Left lung (tissue), 10 donors: Measurements from ENCODE around the gene PTPRU. TPM values are rescaled to one million over a fixed set of nuclear protein-coding genes. Genes with fewer than 3 reads are reported as not detected.

Source experiments
- ATAC-seq: fragments of 200-7000 bp; cut with Tn5 transposase; one replicate; pipeline ENCODE4 v1.9.1; 2020; ENCODE audit warnings: moderate library complexity
- DNase-seq, 4 donors: peaks; one replicate each; pipeline ENCODE4 v3.0.0-alpha.2; 2013 to 2020
- H3K27ac ChIP-seq, 2 donors: fragments of 200-600 bp; sonication (generic) in 1 of 2; one replicate each; pipeline versions ENCODE4 v1.5.0 to v1.8.0; 2020 to 2021
- H3K27me3 ChIP-seq, 2 donors: fragments of 200-600 bp; sonication (generic) in 1 of 2; one replicate each; pipeline versions ENCODE4 v1.5.0 to v1.8.0; 2020 to 2021
- H3K36me3 ChIP-seq, 2 donors: fragments of 200-600 bp; sonication (generic) in 1 of 2; one replicate each; pipeline versions ENCODE4 v1.5.0 to v1.8.0; 2020 to 2021
- H3K4me1 ChIP-seq, 2 donors: fragments of 200-600 bp; one replicate each; pipeline ENCODE4 v1.8.0; 2021
- H3K4me3 ChIP-seq, 2 donors: fragments of 200-600 bp; sonication (generic) in 1 of 2; one replicate each; pipeline versions ENCODE4 v1.5.0 to v1.8.0; 2020 to 2021; ENCODE audit warnings: mild to moderate bottlenecking in 1 of 2
- H3K9me3 ChIP-seq, 2 donors: fragments of 200-600 bp; sonication (generic) in 1 of 2; one replicate each; pipeline versions ENCODE4 v1.5.0 to v1.8.0; 2020 to 2021
- CTCF ChIP-seq, 2 donors: fragments of 200-600 bp; sonication (generic) in 1 of 2; IDR thresholded peaks; one replicate each; pipeline versions ENCODE4 v1.5.0 to v1.8.0; 2021; ENCODE audit warnings: antibody characterized with exemption in 2 of 2
- intact Hi-C, 2 donors: fragments of 100-400 bp; cut with DNase I; formaldehyde crosslinking; loops; one replicate each; pipeline versions ENCODE4 v1.11.2 to v1.14.2; 2022
- polyA plus RNA-seq, 6 donors: library from polyadenylated mRNA; unstranded; fragments of 120-200 nt; gene quantifications; one replicate each; pipeline ENCODE4 v1.2.1, GENCODE V29; 2013; ENCODE audit not compliant: insufficient read length in 6 of 6
- total RNA-seq, 2 donors: library from RNA; stranded (reverse); fragmentation: NEBNext Ultra II Directional; extraction: Animal tissue kit (Norgen Biotek cat#: 25700); gene quantifications; one replicate each; pipeline ENCODE4 v1.2.1, GENCODE V29; 2021
- donor health status: DM: no; HTN: yes; CAD: no.
- donor health status: DM: no; HTN: no; CAD: no.

Gene PTPRU
- total and polyA plus RNA-seq, 8 donors: 15.5 to 45.4 (median 18.8) TPM

GRCh38 chr1:29267321-29268070 is 31.2 kb downstream of the PTPRU start:
- Histone ChIP-seq H3K4me1 (peaks cover 7 to 8% of the 10 kb centered on the region in 2 donors), H3K27ac (no peak overlapping the region), H3K4me3 (no peak overlapping the region), H3K27me3 (peaks cover 0 to 13% of the 10 kb centered on the region in 2 donors), H3K36me3 (no peaks in the 10 kb centered on the region), H3K9me3 (no peaks in the 10 kb centered on the region)
- ATAC-seq (no peak), DNase-seq (no peak)
- TF ChIP-seq CTCF (IDR thresholded peaks at IDR 0.05): no peak
- intact Hi-C loops: no loop called here

GRCh38 chr1:29269382-29269781 is 33.1 kb downstream of the PTPRU start:
- H3K9me3 ChIP-seq: no peaks in the 10 kb centered on the region
- peaks cover 0 to 5% of the 10 kb centered on the region in 2 donors for H3K27me3 ChIP-seq
- no peak for ATAC-seq
- DNase-seq: peak in 2 of 4 donors; percentile 53 to 62
- no peaks in the 10 kb centered on the region for H3K36me3 ChIP-seq
- peaks cover 8% of the 10 kb centered on the region in 2 donors for H3K4me1 ChIP-seq
- H3K27ac ChIP-seq: no peak overlapping the region
- TF ChIP-seq CTCF (IDR thresholded peaks at IDR 0.05): no peak
- no peak overlapping the region for H3K4me3 ChIP-seq
- intact Hi-C loops: no loop called here

- peak overlapping the region in 1 of 2 donors; percentile 35 for H3K27ac ChIP-seq
- TF ChIP-seq CTCF (IDR thresholded peaks at IDR 0.05): no peak
- DNase-seq: no peak
These were observed 34.7 kb downstream of the PTPRU start for GRCh38 chr1:29270929-29271521.

GRCh38 chr1:29271724-29272123 is 35.4 kb downstream of the PTPRU start:
- ATAC-seq (peak; percentile 100), DNase-seq (peak in 3 of 4 donors; percentile 48 to 85 (median 69))
- peaks cover 0 to 7% of the 10 kb centered on the region in 2 donors for H3K36me3 ChIP-seq
- peaks cover 0 to 5% of the 10 kb centered on the region in 2 donors for H3K27me3 ChIP-seq
- peaks cover 8% of the 10 kb centered on the region in 2 donors for H3K4me1 ChIP-seq
- H3K9me3 ChIP-seq: no peaks in the 10 kb centered on the region
- intact Hi-C loops: no loop called here
- TF ChIP-seq CTCF (IDR thresholded peaks at IDR 0.05): no peak
- peak overlapping the region; percentile 28 to 44 for H3K27ac ChIP-seq
- no peak overlapping the region for H3K4me3 ChIP-seq

More at GRCh38 chr1:29270929-29271521, 34.7 kb downstream of the PTPRU start:
- intact Hi-C loops: no loop called here
- Histone ChIP-seq H3K36me3 (peaks cover 0 to 1% of the 10 kb centered on the region in 2 donors), H3K27me3 (peaks cover 0 to 5% of the 10 kb centered on the region in 2 donors), H3K4me3 (no peak overlapping the region), H3K9me3 (no peaks in the 10 kb centered on the region), H3K4me1 (peaks cover 8% of the 10 kb centered on the region in 2 donors)
- ATAC-seq: no peak
